Endometrial microvascular endothelial cells (primary cell): ENCODE results near the gene SLC26A6. TPM values are rescaled to one million over a fixed set of nuclear protein-coding genes. Genes with fewer than 3 reads are reported as not detected.

Experiments used
- in situ Hi-C: cut with HindIII; loops from 2 replicates; pipeline ENCODE4 v1.10.0; 2017; ENCODE audit warnings: low sequenced_read_pairs, low pct_unique_long_range_greater_than_20kb; ENCODE audit errors: inconsistent ontology term
- total RNA-seq: library from RNA; depleted of rRNA; stranded (reverse); fragments of >200 nt; gene quantifications from one replicate; pipeline ENCODE4 v1.2.3, GENCODE V29; 2015; ENCODE audit errors: inconsistent ontology term

The SLC26A6 gene
- total RNA-seq, 1 donor from 2014 or later, result 22.5 TPM

GRCh38 chr3:48662145-48662752 is 27.0 kb upstream of the SLC26A6 start:
- in situ Hi-C loops, result no loop called here

GRCh38 chr3:48661501-48662144 is 26.4 kb upstream of the SLC26A6 start:
- in situ Hi-C loops, result no loop called here

- in situ Hi-C loops, result no loop called here
Measured at GRCh38 chr3:48660800-48661400, 25.6 kb upstream of the SLC26A6 start.

GRCh38 chr3:48656841-48657281 is 21.6 kb upstream of the SLC26A6 start:
- in situ Hi-C loops, result no loop called here

- in situ Hi-C loops, result no loop called here
Measured at GRCh38 chr3:48656061-48656840, 21.0 kb upstream of the SLC26A6 start.

GRCh38 chr3:48655606-48656005 is 20.3 kb upstream of the SLC26A6 start:
- in situ Hi-C loops, result no loop called here

- in situ Hi-C loops, result no loop called here
Measured at GRCh38 chr3:48655063-48655462, 19.8 kb upstream of the SLC26A6 start.

- in situ Hi-C loops, result no loop called here
Measured at GRCh38 chr3:48652923-48653715, 17.9 kb upstream of the SLC26A6 start.

GRCh38 chr3:48651771-48652170 is 16.5 kb upstream of the SLC26A6 start:
- in situ Hi-C loops, result no loop called here

GRCh38 chr3:48650723-48651122 is 15.5 kb upstream of the SLC26A6 start:
- in situ Hi-C loops, result no loop called here

GRCh38 chr3:48648188-48648850 is 13.1 kb upstream of the SLC26A6 start:
- in situ Hi-C loops, result no loop called here

- in situ Hi-C loops, result no loop called here
Measured at GRCh38 chr3:48647714-48648113, 12.5 kb upstream of the SLC26A6 start.

GRCh38 chr3:48644898-48645760 is 9.9 kb upstream of the SLC26A6 start:
- in situ Hi-C loops, result no loop called here

- in situ Hi-C loops, result no loop called here
Measured at GRCh38 chr3:48642605-48643004, 7.3 kb upstream of the SLC26A6 start.

GRCh38 chr3:48641396-48641795 is 6.1 kb upstream of the SLC26A6 start:
- in situ Hi-C loops, result no loop called here

- in situ Hi-C loops, result no loop called here
Measured at GRCh38 chr3:48639944-48640606, 4.8 kb upstream of the SLC26A6 start.

- in situ Hi-C loops, result no loop called here
Measured at GRCh38 chr3:48637305-48637704, 2.0 kb upstream of the SLC26A6 start.
